Natural killer cell treated with Interleukin-12 subunit alpha and Interleukin-12 subunit beta and Interleukin-15 and Interleukin-18, amount 100 ng/mL, for 72 hours (primary cell): ENCODE measurements around the gene MMD. TPM values are rescaled to one million over a fixed set of nuclear protein-coding genes. Genes with fewer than 3 reads are reported as not detected.

ENCODE experiments used
- ATAC-seq, 2 donors: fragments of 150-1000 bp; cut with Tn5 transposase in 1 of 2; sonication (Bioruptor Pico), chemical (Tn5 transposase) in 1 of 2; 2 replicates each; pipeline ENCODE4 v1.10.0; 2021
- DNase-seq: peaks from one replicate; pipeline ENCODE4 v3.0.0; 2022; ENCODE audit warnings: low spot score
- H3K27ac Mint-ChIP-seq, 2 donors: 1 replicate in 1 of 2; 2 replicates in 1 of 2; pipeline ENCODE4 v1.8.0; 2022; ENCODE audit warnings: mixed read lengths in 2 of 2, mild to moderate bottlenecking in 1 of 2, moderate library complexity in 1 of 2
- H3K27me3 Mint-ChIP-seq, 2 donors: 1 replicate in 1 of 2; 2 replicates in 1 of 2; pipeline ENCODE4 v1.8.0; 2022; ENCODE audit warnings: mixed read lengths in 2 of 2
- H3K36me3 Mint-ChIP-seq: one replicate; pipeline ENCODE4 v1.8.0; 2022; ENCODE audit warnings: mixed read lengths
- H3K4me1 Mint-ChIP-seq, 2 donors: 1 replicate in 1 of 2; 2 replicates in 1 of 2; pipeline ENCODE4 v1.8.0; 2022; ENCODE audit warnings: low read depth in 2 of 2, mixed read lengths in 2 of 2, mild to moderate bottlenecking in 1 of 2
- H3K4me3 Mint-ChIP-seq: one replicate; pipeline ENCODE4 v1.8.0; 2022; ENCODE audit warnings: mixed read lengths
- H3K9me3 Mint-ChIP-seq: 2 replicates; pipeline ENCODE4 v1.8.0; 2022; ENCODE audit warnings: mixed read lengths
- total RNA-seq, 2 donors: library from RNA; stranded (reverse); gene quantifications; one replicate each; pipeline ENCODE4 v1.2.3, GENCODE V29; 2022

The MMD gene
- total RNA-seq, 2 donors from 2014 or later, result 26.1 to 27.2 TPM

- DNase-seq, result no peak
Observed at GRCh38 chr17:55354010-55354409, 67.6 kb downstream of the MMD start.

GRCh38 chr17:55351226-55351625 lies 70.4 kb downstream of the MMD start:
- no peaks in the 10 kb centered on the region for H3K9me3 Mint-ChIP-seq
- ATAC-seq (no peak), DNase-seq (no peak)
- H3K36me3 Mint-ChIP-seq, result no peaks in the 10 kb centered on the region
- H3K27me3 Mint-ChIP-seq, result peaks cover 7 to 16% of the 10 kb centered on the region in 2 donors
- H3K27ac Mint-ChIP-seq, result no peak overlapping the region
- H3K4me3 Mint-ChIP-seq, result no peak overlapping the region
- H3K4me1 Mint-ChIP-seq, result peaks cover 3 to 7% of the 10 kb centered on the region in 2 donors

More at GRCh38 chr17:55354010-55354409, 67.6 kb downstream of the MMD start:
- H3K4me3 Mint-ChIP-seq, result no peak overlapping the region
- H3K36me3 Mint-ChIP-seq, result no peaks in the 10 kb centered on the region
- ATAC-seq, result no peak
- H3K27ac Mint-ChIP-seq, result no peak overlapping the region
- H3K27me3 Mint-ChIP-seq, result peaks cover 12 to 17% of the 10 kb centered on the region in 2 donors
- peaks cover 0 to under 1% of the 10 kb centered on the region in 2 donors for H3K4me1 Mint-ChIP-seq
- no peaks in the 10 kb centered on the region for H3K9me3 Mint-ChIP-seq

GRCh38 chr17:55350825-55351205 lies 70.8 kb downstream of the MMD start:
- Mint-ChIP-seq H3K27me3 (peaks cover 7 to 15% of the 10 kb centered on the region in 2 donors), H3K36me3 (no peaks in the 10 kb centered on the region), H3K27ac (no peak overlapping the region), H3K9me3 (no peaks in the 10 kb centered on the region), H3K4me3 (no peak overlapping the region), H3K4me1 (peaks cover 3 to 7% of the 10 kb centered on the region in 2 donors)
- ATAC-seq, result no peak
- no peak for DNase-seq

GRCh38 chr17:55348749-55349354 lies 72.8 kb downstream of the MMD start:
- Mint-ChIP-seq H3K36me3 (no peaks in the 10 kb centered on the region), H3K27me3 (peaks cover 0 to 13% of the 10 kb centered on the region in 2 donors), H3K27ac (no peak overlapping the region), H3K4me1 (peaks cover 3 to 7% of the 10 kb centered on the region in 2 donors), H3K4me3 (no peak overlapping the region), H3K9me3 (no peaks in the 10 kb centered on the region)
- peak in 1 of 2 donors; percentile 63 for ATAC-seq
- no peak for DNase-seq

GRCh38 chr17:55347341-55347740 lies 74.3 kb downstream of the MMD start:
- peaks cover 3 to 7% of the 10 kb centered on the region in 2 donors for H3K4me1 Mint-ChIP-seq
- DNase-seq (no peak), ATAC-seq (no peak)
- no peak overlapping the region for H3K27ac Mint-ChIP-seq
- H3K27me3 Mint-ChIP-seq, result peaks cover 0 to 16% of the 10 kb centered on the region in 2 donors
- no peak overlapping the region for H3K4me3 Mint-ChIP-seq
- no peaks in the 10 kb centered on the region for H3K36me3 Mint-ChIP-seq
- H3K9me3 Mint-ChIP-seq, result no peaks in the 10 kb centered on the region

GRCh38 chr17:55346658-55347057 lies 75.0 kb downstream of the MMD start:
- Mint-ChIP-seq H3K27me3 (peaks cover 0 to 14% of the 10 kb centered on the region in 2 donors), H3K9me3 (no peaks in the 10 kb centered on the region), H3K4me3 (no peak overlapping the region), H3K27ac (no peak overlapping the region), H3K4me1 (peaks cover 3 to 7% of the 10 kb centered on the region in 2 donors), H3K36me3 (no peaks in the 10 kb centered on the region)
- ATAC-seq (no peak), DNase-seq (no peak)

GRCh38 chr17:55345132-55345531 lies 76.5 kb downstream of the MMD start:
- ATAC-seq (no peak), DNase-seq (no peak)
- Mint-ChIP-seq H3K9me3 (no peaks in the 10 kb centered on the region), H3K4me1 (peaks cover 3 to 7% of the 10 kb centered on the region in 2 donors), H3K4me3 (no peak overlapping the region), H3K27ac (no peak overlapping the region), H3K27me3 (peaks cover 7 to 15% of the 10 kb centered on the region in 2 donors), H3K36me3 (no peaks in the 10 kb centered on the region)

- peak; percentile 13 to 88 for ATAC-seq
- Mint-ChIP-seq H3K36me3 (no peaks in the 10 kb centered on the region), H3K4me1 (peaks cover 3 to 7% of the 10 kb centered on the region in 2 donors), H3K27me3 (peaks cover 13 to 19% of the 10 kb centered on the region in 2 donors), H3K9me3 (no peaks in the 10 kb centered on the region), H3K27ac (no peak overlapping the region), H3K4me3 (no peak overlapping the region)
- DNase-seq, result no peak
Observed at GRCh38 chr17:55344514-55344997, 77.1 kb downstream of the MMD start.

GRCh38 chr17:55343900-55344513 lies 77.6 kb downstream of the MMD start:
- no peaks in the 10 kb centered on the region for H3K36me3 Mint-ChIP-seq
- H3K4me3 Mint-ChIP-seq, result no peak overlapping the region

GRCh38 chr17:55342800-55343585 lies 78.6 kb downstream of the MMD start:
- DNase-seq, result no peak
- no peaks in the 10 kb centered on the region for H3K4me1 Mint-ChIP-seq
- H3K4me3 Mint-ChIP-seq, result no peak overlapping the region
- H3K9me3 Mint-ChIP-seq, result no peaks in the 10 kb centered on the region
- ATAC-seq, result no peak
- H3K27ac Mint-ChIP-seq, result peak overlapping the region in 1 of 2 donors; percentile 0
- no peaks in the 10 kb centered on the region for H3K36me3 Mint-ChIP-seq
- H3K27me3 Mint-ChIP-seq, result peaks cover 22 to 29% of the 10 kb centered on the region in 2 donors

More at GRCh38 chr17:55343900-55344513, 77.6 kb downstream of the MMD start:
- H3K9me3 Mint-ChIP-seq, result no peaks in the 10 kb centered on the region
- DNase-seq, result no peak
- no peak for ATAC-seq
- H3K27me3 Mint-ChIP-seq, result peaks cover 19 to 25% of the 10 kb centered on the region in 2 donors
- peaks cover 3 to 6% of the 10 kb centered on the region in 2 donors for H3K4me1 Mint-ChIP-seq
- H3K27ac Mint-ChIP-seq, result peak overlapping the region in 1 of 2 donors; percentile 0

Other genes starting within 250 kb of the MMD start
- gene HLF, start 156.9 kb downstream of the MMD start, total RNA-seq, result 1 to 10 TPM in 1 of 2 donors, under 1 TPM in 1; 0.21 to 1.4 TPM
- not detected for gene SMIM36, start 89.6 kb upstream of the MMD start, total RNA-seq